Subcutaneous adipose tissue (tissue), 4 donors: Measurements from ENCODE around the gene MEIS2. TPM values are rescaled to one million over a fixed set of nuclear protein-coding genes. Genes with fewer than 3 reads are reported as not detected.

ENCODE experiments used
- total RNA-seq, 4 donors: library from RNA; depleted of rRNA; stranded (reverse); fragments of >200 nt; gene quantifications; one replicate each; pipeline ENCODE4 v1.1.0, GENCODE V29; 2016
- TF ChIP-seq, protein P1 (sequence below): fragments of 450-650 bp; IDR thresholded peaks from one replicate; pipeline ENCODE4 v1.5.1; 2016; ENCODE audit warnings: low read depth, mild to moderate bottlenecking, control low read depth, antibody characterized with exemption, moderate library complexity

MEIS2 gene
- total RNA-seq, 4 donors from 2014 or later = 10.3 to 21.7 (median 14.9) TPM

DNA sequence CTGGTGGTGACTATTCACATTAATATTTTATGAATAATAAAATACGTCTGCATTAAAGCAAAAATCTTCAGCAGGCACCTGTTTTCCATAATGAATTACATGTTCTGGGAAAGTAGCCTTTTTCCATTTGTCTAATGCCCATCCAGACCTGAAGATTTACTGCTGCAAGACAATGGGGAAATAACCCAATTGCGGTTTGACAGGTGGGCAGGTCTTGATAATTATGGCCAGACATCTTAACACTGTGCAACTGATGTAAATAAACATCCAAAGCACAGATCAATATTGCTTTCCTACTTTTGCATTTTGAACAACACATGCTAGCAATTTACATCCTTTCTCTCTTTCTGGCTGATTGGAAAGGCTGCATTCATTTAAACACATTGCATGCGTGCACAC, 173.9 kb downstream of the MEIS2 start:
- TF ChIP-seq, protein P1, sequence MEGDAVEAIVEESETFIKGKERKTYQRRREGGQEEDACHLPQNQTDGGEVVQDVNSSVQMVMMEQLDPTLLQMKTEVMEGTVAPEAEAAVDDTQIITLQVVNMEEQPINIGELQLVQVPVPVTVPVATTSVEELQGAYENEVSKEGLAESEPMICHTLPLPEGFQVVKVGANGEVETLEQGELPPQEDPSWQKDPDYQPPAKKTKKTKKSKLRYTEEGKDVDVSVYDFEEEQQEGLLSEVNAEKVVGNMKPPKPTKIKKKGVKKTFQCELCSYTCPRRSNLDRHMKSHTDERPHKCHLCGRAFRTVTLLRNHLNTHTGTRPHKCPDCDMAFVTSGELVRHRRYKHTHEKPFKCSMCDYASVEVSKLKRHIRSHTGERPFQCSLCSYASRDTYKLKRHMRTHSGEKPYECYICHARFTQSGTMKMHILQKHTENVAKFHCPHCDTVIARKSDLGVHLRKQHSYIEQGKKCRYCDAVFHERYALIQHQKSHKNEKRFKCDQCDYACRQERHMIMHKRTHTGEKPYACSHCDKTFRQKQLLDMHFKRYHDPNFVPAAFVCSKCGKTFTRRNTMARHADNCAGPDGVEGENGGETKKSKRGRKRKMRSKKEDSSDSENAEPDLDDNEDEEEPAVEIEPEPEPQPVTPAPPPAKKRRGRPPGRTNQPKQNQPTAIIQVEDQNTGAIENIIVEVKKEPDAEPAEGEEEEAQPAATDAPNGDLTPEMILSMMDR = no peak

DNA sequence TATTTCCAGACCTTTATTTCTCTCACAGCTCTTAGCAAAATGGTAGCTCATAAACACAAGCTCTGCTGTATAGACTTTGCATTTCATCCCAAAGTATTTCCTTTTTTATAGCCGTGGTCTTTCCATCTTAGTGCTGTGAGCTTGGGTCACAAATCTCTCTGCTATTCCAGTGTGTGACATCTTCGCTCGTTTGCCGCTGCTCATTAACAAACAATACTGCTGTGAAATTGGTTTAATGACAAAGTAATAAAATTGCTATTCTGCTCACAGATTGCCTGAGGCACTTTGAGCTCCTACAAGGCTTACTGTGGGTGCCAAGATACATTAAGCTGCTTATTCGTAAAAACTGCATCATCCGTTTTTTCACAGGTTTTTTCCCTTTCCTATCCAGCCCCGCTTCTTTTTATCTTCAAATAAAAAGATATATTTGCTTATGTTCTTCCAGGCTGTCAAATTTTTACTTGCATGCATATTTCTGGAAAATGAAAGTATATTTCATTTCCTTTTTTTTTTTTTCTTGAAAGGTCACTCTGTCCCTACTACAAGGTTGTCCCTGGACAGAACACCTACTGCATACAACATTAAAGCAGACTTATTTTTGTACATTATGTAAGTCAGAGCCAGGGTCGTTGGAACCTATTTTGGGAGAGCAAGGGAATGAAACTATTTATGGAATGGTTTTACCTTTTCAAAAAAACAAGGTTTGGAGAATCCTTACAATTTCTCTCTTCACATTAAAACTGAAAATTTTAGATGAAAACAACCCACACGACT, 174.5 kb downstream of the MEIS2 start:
- TF ChIP-seq, protein P1 = no peak

DNA sequence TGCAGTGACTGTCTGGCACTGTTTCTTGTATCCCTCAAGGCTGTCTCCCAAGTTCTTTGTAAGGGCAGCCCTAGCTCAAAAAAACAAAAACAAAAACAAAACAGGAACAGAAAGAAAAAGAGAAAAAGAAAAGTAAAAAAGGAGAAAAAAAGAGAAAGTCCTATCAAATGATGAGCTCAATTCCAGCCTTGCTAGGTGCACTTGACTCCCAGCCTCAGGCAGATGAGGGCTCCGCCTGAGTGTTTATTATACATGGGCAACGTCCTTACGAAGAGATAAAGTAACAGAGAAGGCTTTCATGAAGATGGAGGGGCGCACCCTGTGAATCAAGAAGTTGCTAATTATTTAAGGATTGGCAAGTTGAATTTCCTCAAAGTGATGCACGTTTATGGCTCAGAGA, 175.3 kb downstream of the MEIS2 start:
- TF ChIP-seq, protein P1 = no peak

DNA sequence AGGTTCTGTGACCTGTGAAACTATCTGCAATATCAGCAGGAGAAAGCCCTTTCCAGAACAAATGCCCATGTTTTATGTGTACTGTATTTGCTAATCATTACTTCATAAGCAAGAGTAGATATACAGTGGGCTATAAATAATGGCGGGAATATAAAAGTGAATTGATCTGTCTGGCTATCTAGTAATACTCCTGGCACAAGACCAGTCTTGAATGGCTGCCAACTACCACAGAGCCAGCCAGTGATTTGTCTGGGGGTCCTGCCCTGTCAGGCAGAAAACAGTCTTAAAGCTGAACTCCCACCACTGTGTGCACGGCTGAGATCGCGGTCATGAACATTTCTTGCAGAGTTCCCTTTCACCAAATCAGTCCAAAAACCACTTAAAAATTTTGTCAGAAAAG, 176.3 kb downstream of the MEIS2 start:
- TF ChIP-seq, protein P1 = no peak

DNA sequence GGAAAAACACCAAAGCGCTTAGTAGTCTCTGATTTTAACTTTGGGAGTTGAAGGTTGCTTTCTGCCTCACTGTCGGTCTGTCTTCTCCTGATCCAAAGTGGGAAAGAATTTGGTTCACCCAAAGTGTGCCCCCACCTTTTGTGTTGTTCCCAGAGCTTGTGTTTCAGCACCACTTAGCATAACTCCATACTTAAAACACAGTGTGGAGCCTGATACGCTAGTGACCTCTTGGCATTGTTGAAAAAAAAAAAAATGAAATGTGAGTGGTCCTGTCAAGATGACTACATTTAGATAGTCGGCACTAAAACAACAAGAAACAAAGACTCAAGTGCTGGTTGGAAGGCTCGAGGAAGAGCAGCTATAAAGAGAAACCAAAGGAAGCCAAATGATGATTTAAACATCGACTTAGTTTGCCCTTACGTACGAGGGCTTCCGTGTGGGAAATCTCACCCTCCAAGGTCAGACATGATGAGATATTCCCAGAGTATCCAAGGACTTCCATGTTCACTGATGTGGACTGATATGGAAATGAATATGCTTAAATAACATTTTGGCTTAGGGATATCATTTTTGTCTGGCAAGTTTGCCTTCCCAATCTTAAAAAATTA, 178.8 kb downstream of the MEIS2 start:
- TF ChIP-seq, protein P1 = no peak

DNA sequence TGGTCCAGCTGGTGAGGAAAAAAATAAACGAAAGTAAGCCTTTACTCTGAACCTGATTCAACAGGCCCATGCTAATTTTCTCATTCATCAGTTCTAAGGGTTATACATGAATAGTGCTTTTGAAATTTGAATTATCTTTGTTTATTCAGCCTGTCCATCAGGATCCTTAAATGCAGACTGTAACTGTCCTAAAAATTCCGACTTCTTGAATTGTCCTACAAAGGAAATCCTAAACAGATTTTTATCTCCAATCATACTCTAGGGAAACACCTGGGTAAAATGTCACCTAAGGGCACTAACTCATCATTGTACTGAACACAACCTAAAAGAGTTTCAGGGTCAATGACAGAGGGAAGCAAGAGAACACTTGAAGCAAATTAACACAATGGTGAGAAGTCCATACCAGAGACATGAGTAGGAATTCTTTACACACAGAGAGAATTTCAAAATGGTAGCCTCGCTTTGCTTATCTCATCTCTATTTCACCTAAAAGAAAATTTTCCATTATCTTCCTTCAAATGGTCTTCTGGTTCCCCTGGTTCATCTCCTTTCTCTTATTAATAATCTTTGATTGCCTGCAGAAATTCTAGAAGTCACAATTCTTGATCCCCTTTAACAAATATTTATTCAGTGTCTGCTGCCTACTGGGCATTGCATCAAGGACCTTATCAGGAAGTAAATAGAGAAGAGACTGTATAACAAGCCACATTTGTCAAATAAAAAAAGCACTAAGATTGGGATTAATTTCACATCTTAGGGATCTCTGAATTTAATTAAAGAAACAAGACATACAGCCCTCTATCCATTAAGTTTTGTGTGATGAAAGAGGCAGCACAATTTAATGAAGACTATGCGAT, 182.7 kb downstream of the MEIS2 start:
- TF ChIP-seq, protein P1 = no peak
